VCaP (cell line): ENCODE measurements around the gene LCN9.

Experiments
- H3K27ac ChIP-seq: fragments of 450-650 bp; 2 replicates; pipeline ENCODE4 v1.5.1; 2017
- TF ChIP-seq, protein P1 (sequence below): fragments of 450-650 bp; conservative IDR thresholded peaks from 2 replicates; pipeline ENCODE4 v1.5.1; 2017; ENCODE audit warnings: mild to moderate bottlenecking, moderate library complexity

The LCN9 gene

DNA sequence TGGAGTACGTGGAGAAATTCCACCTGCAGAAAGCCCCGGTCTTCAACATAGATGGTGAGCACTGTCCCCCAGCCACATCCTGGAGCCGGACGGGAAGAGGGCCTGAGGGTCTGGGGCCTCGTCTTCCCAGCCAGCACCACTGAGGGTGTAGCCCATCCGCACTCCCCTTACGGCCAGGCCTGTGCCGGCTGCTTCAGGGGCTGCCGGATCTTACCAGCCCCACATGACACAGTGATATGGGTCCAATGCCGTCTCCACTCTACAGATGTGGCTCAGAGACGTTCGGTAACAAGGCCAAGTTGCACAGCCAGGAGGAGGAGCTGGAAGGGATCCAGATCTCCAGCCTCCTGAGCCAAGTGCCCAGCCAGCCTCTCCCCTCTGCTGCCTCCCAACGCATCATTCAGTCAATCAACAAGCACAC lies 45.1 kb upstream of the LCN9 start:
- no peak overlapping the region for H3K27ac ChIP-seq

DNA sequence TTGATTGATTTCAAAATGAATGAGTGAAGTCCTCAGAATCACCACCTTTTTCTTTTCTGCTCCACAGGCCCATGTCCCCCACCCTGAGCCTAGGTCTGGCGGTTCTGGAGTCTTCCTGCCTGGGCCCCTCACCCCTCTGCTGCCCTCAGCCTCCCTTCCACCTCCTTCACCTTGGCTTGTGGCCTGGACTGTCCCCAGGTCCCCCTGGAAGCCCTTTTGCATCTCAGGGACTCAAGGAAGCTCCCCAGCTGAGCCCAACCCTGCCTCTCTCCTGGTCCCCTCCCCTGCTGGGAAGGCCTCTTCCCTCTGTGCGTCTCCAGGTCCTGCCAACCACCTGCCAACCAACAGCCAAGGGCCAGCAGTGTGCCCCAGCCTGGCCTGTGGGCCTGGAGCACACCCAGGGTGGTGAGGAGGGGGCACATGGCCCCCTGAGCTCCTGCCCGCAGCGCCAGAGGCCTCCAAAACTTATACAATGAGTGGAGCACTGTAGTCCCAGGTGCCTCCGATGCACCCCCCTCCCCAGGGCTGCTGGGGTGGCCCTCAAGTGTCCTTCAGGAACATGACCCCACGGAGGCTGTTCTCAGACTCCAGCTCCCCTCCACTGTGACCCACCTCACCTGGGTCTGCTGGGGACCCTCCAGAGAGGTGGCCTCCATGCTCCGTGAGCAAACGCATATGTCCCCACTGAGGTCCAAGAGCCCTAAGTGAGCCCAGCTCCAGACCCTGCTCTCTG lies 44.1 kb upstream of the LCN9 start:
- TF ChIP-seq, protein P1, sequence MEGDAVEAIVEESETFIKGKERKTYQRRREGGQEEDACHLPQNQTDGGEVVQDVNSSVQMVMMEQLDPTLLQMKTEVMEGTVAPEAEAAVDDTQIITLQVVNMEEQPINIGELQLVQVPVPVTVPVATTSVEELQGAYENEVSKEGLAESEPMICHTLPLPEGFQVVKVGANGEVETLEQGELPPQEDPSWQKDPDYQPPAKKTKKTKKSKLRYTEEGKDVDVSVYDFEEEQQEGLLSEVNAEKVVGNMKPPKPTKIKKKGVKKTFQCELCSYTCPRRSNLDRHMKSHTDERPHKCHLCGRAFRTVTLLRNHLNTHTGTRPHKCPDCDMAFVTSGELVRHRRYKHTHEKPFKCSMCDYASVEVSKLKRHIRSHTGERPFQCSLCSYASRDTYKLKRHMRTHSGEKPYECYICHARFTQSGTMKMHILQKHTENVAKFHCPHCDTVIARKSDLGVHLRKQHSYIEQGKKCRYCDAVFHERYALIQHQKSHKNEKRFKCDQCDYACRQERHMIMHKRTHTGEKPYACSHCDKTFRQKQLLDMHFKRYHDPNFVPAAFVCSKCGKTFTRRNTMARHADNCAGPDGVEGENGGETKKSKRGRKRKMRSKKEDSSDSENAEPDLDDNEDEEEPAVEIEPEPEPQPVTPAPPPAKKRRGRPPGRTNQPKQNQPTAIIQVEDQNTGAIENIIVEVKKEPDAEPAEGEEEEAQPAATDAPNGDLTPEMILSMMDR = no peak
- no peak overlapping the region for H3K27ac ChIP-seq

More for the DNA sequence above, 45.1 kb upstream of the LCN9 start:
- TF ChIP-seq, protein P1 = no peak

DNA sequence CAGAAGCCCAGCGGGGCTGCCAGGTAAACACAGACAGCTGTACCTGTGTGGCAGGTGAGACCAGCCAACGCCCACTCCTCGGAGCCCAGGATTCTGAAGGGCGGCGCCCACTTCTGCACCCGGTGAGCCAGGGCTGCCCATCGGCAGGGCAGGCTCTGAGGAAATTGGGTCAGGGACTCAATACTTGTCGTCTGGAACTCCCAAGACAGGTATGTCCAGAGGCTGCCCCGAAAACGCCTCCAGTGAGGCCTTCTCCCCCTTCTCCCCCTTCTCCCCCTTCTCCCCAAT lies 43.6 kb upstream of the LCN9 start:
- TF ChIP-seq, protein P1 = no peak
- no peak overlapping the region for H3K27ac ChIP-seq

DNA sequence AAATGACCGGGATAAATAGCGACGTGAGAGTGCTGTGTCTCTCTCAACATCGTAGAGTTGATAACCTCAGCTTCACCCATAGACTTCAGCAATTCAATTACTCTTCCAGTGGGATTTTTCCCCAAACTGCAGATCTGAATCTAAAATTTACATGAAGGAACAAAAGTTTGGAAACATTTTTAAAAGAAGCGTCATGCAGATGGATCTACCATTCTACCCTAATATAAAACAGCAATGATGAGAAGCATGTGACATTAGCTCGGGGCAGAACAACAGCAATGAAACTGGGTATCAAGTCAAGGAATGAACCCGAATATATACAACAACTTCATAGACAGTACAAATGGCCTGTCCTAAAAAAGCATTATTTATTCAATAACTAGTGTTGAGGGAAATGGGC lies 42.6 kb upstream of the LCN9 start:
- TF ChIP-seq, protein P1 = no peak

DNA sequence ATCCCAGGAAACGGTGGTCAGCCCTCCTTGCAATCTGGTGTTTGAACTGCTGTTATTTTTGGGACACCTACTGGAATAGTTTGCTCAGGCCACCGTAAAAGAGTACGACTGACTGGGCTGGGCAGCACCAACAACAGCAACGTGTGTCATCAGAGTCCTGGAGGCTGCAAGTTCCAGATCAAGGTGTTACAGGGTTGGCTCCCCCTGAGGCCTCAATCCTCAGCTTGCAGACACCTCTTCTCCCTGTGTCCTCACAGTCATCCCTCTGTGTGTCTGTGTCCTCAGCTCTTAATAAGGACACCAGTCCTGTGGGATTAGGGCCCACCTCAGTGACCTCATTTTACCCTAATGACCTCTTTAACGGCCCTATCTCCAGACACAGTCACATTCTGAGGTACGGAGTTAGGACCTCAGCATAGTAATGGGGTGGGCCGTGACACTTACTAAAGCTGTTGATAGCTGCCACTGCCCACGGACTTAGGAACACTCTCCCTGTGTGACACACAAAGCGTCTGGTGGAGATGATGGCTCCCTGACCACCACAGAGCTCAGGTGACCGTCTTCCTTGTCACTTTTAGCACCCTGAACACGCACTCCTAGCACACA lies 40.6 kb upstream of the LCN9 start:
- no peak overlapping the region for H3K27ac ChIP-seq
- TF ChIP-seq, protein P1 = no peak

More for the DNA sequence above, 42.6 kb upstream of the LCN9 start:
- H3K27ac ChIP-seq = no peak overlapping the region

DNA sequence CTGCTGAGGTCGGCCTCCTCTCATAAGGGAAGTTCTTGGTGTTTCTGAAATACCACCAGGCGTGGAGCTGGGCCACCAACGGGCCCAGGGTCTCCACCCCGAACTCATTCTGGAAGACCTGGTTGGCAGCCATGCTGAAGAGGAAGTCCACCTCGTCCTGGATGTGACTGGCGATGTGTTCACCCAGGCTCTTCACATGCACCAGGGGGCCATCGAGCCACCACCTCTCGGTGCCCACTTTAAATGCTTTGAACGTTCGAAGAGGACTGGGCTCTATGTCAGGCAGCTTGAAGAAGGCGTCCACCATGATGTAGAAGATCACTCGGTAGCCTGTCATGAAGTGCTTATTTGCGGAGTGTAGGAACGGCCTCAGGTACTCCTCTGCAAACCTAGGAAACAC lies 38.8 kb upstream of the LCN9 start:
- TF ChIP-seq, protein P1 = no peak
- H3K27ac ChIP-seq = no peak overlapping the region

DNA sequence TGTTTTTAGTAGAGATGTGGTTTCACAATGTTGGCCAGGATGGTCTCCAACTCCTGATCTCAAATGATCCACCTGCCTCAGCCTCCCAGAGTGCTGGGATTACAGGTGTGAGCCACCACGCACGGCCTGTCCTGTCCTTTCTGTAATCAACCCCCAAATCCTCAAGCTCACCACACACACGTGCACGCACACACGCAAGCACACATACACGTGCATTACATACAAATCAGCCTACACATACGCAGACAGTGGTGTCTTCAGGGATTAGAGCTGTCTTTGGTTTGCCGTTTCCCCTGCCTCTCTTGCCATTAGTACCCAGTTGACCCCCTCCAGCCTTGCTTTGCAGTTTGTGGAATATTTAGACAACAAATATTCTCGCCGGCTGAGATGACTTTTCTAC lies 30.3 kb upstream of the LCN9 start:
- no peak overlapping the region for H3K27ac ChIP-seq
- TF ChIP-seq, protein P1 = no peak

DNA sequence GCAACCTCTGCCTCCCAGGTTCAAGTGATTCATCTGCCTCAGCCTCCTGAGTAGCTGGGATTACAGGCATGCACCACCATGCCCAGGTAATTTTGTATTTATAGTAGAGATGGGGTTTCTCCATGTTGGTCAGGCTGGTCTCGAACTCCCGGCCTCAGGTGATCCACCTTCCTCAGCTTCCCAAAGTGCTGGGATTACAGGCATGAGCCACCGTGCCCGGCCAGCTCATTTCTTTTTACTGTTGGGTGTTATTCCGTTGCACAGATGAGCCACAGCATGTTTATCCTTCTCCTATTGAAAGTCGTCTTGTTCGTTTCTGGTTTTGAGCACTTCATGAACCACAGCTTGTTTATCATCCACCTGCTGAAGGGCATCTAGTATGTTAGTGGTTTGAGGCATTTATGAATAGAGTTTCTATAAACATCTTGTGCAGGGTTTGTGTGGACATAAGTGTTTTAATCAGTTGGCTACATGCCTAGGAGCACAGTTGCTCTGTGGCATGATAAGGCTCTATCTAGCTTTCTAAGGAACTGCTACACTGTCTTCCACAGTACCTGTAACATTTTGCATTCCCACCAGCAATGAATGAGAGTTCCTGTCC lies 26.1 kb upstream of the LCN9 start:
- peak overlapping the region; percentile 43 for H3K27ac ChIP-seq
